Activated CD4-positive, alpha-beta T cell treated with anti-CD3 and anti-CD28 coated beads, Interleukin-2, amount 10 ng/mL, durations not matched to agents 7 days and 5 days (primary cell): Measurements from ENCODE around the gene CCT7. TPM values are rescaled to one million over a fixed set of nuclear protein-coding genes. Genes with fewer than 3 reads are reported as not detected.

Experiments
- CTCF ChIA-PET: fragments of 350-600 bp; sonication (Branson Sonifier 250); formaldehyde crosslinking; loops from one replicate; lab custom pipeline; 2021; ENCODE audit warnings: antibody characterized with exemption; lab: Charles Lee
- POLR2A ChIA-PET: fragments of 350-600 bp; sonication (Branson Sonifier 250); formaldehyde crosslinking; loops from one replicate; lab custom pipeline; 2021; ENCODE audit warnings: antibody characterized with exemption; lab: Charles Lee
- DNase-seq: peaks from one replicate; pipeline ENCODE4 v3.0.0-alpha.2; 2020
- H3K27ac Mint-ChIP-seq: one replicate; pipeline ENCODE4 v1.8.0; 2021; ENCODE audit warnings: mild to moderate bottlenecking, moderate library complexity, mixed read lengths
- H3K27me3 Mint-ChIP-seq: one replicate; pipeline ENCODE4 v1.8.0; 2021; ENCODE audit warnings: mixed read lengths
- H3K36me3 Mint-ChIP-seq: one replicate; pipeline ENCODE4 v1.8.0; 2021; ENCODE audit warnings: low read depth, mixed read lengths
- H3K4me1 Mint-ChIP-seq: one replicate; pipeline ENCODE4 v1.8.0; 2021; ENCODE audit warnings: mixed read lengths
- H3K4me3 Mint-ChIP-seq: one replicate; pipeline ENCODE4 v1.8.0; 2021; ENCODE audit warnings: mild to moderate bottlenecking, moderate library complexity, mixed read lengths
- H3K9me3 Mint-ChIP-seq: one replicate; pipeline ENCODE4 v1.8.0; 2021; ENCODE audit warnings: mixed read lengths
- total RNA-seq, 2 experiments: library from RNA; stranded (reverse); gene quantifications; one replicate each; pipeline ENCODE4 v1.2.3, GENCODE V29; 2021

Gene CCT7
- total RNA-seq, 2 experiments from 2014 or later, result 281 to 310 TPM

GRCh38 chr2:73212098-73212447 lies 22.0 kb upstream of the CCT7 start:
- Mint-ChIP-seq H3K9me3 (no peaks in the 10 kb centered on the region), H3K4me3 (no peak overlapping the region), H3K27ac (no peak overlapping the region), H3K27me3 (peaks cover 12% of the 10 kb centered on the region), H3K4me1 (peaks cover 31% of the 10 kb centered on the region), H3K36me3 (no peaks in the 10 kb centered on the region)
- CTCF ChIA-PET, result interaction anchor here (0.6 to 4.6 kb wide), 15 partner anchors 9 to 333 kb away, joined by 3 to 45 read pairs (median 4); partner anchors contain the start of genes ALMS1, NOTO, PRADC1 and SFXN5
- POLR2A ChIA-PET, result interaction anchor here (1.1 kb wide), 1 partner anchor 22 kb away, joined by 4 read pairs; the partner anchor contains the start of gene CCT7
- no peak for DNase-seq

GRCh38 chr2:73212448-73213176 lies 21.5 kb upstream of the CCT7 start:
- Mint-ChIP-seq H3K4me1 (peaks cover 31% of the 10 kb centered on the region), H3K27me3 (peaks cover 9% of the 10 kb centered on the region), H3K36me3 (no peaks in the 10 kb centered on the region), H3K27ac (peak overlapping the region; percentile 34), H3K4me3 (no peak overlapping the region), H3K9me3 (no peaks in the 10 kb centered on the region)
- peak; percentile 78 for DNase-seq
- ChIA-PET CTCF (interaction anchor here (0.6 to 4.6 kb wide), 15 partner anchors 8 to 333 kb away, joined by 3 to 45 read pairs (median 4); partner anchors contain the start of genes ALMS1, NOTO, PRADC1 and SFXN5), POLR2A (interaction anchor here (1.1 kb wide), 1 partner anchor 21 kb away, joined by 4 read pairs; the partner anchor contains the start of gene CCT7)

DNA sequence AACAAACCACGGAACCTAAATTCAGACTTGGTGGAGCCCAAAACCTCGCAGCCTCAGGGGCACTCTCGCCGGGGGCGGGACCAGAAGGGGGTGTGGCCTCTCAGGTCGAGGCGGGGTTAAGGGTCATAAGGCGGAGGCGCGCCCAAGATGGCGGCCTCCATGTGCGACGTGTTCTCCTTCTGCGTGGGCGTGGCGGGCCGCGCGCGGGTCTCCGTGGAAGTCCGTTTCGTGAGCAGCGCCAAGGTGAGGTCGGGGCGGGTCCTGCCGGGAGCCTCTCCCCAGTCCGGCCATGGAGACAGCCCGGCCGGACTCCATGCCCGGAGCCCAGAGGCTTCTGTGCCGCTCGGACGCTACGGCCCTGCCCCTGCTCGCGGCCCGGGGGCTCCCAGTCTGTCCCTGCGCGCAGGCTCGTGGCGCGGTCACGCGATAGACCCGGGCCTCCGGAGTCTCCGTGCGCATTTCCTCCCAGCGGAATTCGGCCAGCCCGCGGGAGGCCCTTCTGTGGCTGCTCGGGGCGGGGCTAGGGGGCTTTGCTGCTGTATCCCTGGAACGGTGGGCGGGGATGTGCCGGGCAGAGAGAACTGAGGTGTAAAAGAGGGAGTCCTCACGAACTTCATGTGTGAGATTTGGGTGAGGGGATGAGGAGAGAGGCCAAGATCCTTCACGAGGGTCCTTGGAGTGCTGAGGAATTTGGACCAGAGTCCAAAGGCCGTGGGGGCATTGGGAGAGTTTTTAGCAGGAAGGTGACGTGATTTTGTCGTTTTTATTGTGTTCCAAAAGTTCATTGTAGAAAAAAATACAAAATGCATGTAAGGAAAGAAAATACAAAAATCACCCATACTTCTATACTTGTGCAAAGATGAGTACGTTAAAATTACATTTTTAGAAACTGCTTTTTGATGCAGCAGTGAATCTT lies 19.7 kb upstream of the CCT7 start, which contains the start of gene SMYD5:
SMYD5 (plus strand) TSS at position 126 of the 916 bp plus-strand sequence; CDS start at position 148, 22 bp downstream.
- Mint-ChIP-seq H3K9me3 (no peaks in the 10 kb centered on the region), H3K4me3 (peak within 1 kb of the TSS; percentile 88), H3K27ac (peak within 1 kb of the TSS; percentile 90), H3K36me3 (no peaks in the 10 kb centered on the region), H3K4me1 (peaks cover 31% of the 10 kb centered on the region), H3K27me3 (peaks cover 3% of the 10 kb centered on the region)
- DNase-seq, result peak; percentile 94
- ChIA-PET CTCF (interaction anchor here (1.1 to 3.6 kb wide), 2 partner anchors 15 to 37 kb away, joined by 3 to 45 read pairs; partner anchors contain the start of gene PRADC1), POLR2A (interaction anchor here (0.8 kb wide), 1 partner anchor 19 kb away, joined by 3 read pairs; the partner anchor contains the start of gene CCT7)

- Mint-ChIP-seq H3K27ac (no peak overlapping the region), H3K36me3 (no peaks in the 10 kb centered on the region), H3K4me3 (peak overlapping the region; percentile 88), H3K9me3 (no peaks in the 10 kb centered on the region), H3K27me3 (no peaks in the 10 kb centered on the region), H3K4me1 (peaks cover 31% of the 10 kb centered on the region)
- ChIA-PET CTCF (interaction anchor here (1.1 kb wide), 1 partner anchor 38 kb away, joined by 3 read pairs; no protein-coding TSS in a partner anchor), POLR2A (interaction anchor here (0.8 kb wide), 1 partner anchor 19 kb away, joined by 3 read pairs; the partner anchor contains the start of gene CCT7)
- no peak for DNase-seq
These were observed 18.9 kb upstream of the CCT7 start for GRCh38 chr2:73215254-73215653.

DNA sequence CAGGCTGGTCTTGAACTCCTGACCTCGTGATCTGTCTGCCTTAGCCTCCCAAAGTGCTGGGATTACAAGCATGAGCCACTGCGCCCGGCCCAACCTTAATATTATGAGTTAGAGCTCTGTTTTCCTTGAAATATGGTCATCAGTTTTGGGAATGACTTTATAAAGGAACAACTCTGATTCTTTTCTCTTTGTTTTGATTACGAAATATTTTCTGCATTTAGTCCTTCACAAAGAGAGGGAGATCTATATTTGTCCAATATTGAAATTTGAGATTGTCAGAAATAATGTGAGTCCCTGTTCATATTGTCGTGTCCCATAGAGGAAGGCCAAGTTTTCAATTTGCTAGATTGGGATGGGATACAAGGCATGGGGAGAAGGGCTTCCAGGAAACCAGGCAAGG lies 16.9 kb upstream of the CCT7 start:
- POLR2A ChIA-PET, result no interaction called here
- Mint-ChIP-seq H3K4me1 (peaks cover 31% of the 10 kb centered on the region), H3K27me3 (no peaks in the 10 kb centered on the region), H3K9me3 (no peaks in the 10 kb centered on the region), H3K27ac (no peak overlapping the region), H3K4me3 (no peak overlapping the region), H3K36me3 (peaks cover 7% of the 10 kb centered on the region)
- CTCF ChIA-PET, result interaction anchor here (0.9 to 2.3 kb wide), 3 partner anchors 11 to 40 kb away, joined by 3 to 7 read pairs (median 4); partner anchors contain the start of gene PRADC1
- no peak for DNase-seq

DNA sequence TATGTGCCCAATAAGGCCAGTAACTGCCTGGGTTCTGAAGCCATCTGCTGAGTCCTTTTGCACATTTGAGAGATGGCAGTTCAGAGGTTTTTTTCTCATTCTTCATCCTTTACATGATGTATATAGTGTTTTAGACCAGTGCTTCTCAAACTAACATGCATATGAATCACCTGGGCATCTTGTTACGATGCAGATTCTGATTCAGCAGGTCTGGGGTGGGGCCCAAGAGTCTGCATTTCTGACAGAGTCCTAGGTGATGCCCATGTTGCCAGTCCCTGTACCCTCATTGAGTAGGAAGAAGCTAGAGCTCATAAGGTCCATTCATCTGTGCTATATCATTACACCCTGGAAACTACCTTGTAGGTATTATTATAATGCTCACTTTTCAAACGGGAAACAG lies 16.3 kb upstream of the CCT7 start:
- H3K27ac Mint-ChIP-seq, result no peak overlapping the region
- ChIA-PET CTCF (interaction anchor here (0.9 to 2.3 kb wide), 4 partner anchors 10 to 41 kb away, joined by 3 to 7 read pairs (median 4); partner anchors contain the start of genes CCT7 and PRADC1), POLR2A (no interaction called here)
- H3K9me3 Mint-ChIP-seq, result no peaks in the 10 kb centered on the region
- H3K4me3 Mint-ChIP-seq, result no peak overlapping the region
- peaks cover 27% of the 10 kb centered on the region for H3K4me1 Mint-ChIP-seq
- no peaks in the 10 kb centered on the region for H3K27me3 Mint-ChIP-seq
- DNase-seq, result no peak
- peaks cover 8% of the 10 kb centered on the region for H3K36me3 Mint-ChIP-seq

GRCh38 chr2:73218298-73218697 lies 15.8 kb upstream of the CCT7 start:
- ChIA-PET POLR2A (no interaction called here), CTCF (interaction anchor here (0.9 to 2.3 kb wide), 3 partner anchors 10 to 41 kb away, joined by 3 to 7 read pairs (median 3); partner anchors contain the start of gene CCT7)
- Mint-ChIP-seq H3K27me3 (no peaks in the 10 kb centered on the region), H3K4me1 (peaks cover 23% of the 10 kb centered on the region), H3K27ac (no peak overlapping the region), H3K36me3 (peaks cover 8% of the 10 kb centered on the region), H3K9me3 (no peaks in the 10 kb centered on the region), H3K4me3 (no peak overlapping the region)
- no peak for DNase-seq

DNA sequence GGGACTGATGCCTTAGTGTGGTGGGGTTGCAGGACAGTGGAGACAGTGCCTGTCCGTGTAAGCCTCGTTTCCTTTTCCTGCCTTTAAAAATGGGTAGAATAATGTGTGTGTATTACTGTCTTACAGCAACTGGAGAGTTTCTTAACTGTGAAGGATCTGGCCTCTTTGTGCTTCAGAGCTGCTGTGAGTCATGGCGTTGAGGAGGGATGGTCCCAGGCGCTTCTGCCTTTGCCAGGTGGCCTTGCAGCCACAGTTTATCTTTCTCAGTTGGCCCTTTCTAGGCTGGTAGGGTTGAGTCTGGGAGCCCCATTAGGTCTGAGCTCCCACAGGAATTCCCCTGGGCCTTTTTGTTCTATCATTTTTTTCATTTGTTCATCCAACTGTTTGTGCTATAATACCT lies 10.3 kb upstream of the CCT7 start:
- Mint-ChIP-seq H3K27me3 (no peaks in the 10 kb centered on the region), H3K4me1 (peaks cover 9% of the 10 kb centered on the region), H3K27ac (no peak overlapping the region), H3K36me3 (peaks cover 8% of the 10 kb centered on the region), H3K9me3 (no peaks in the 10 kb centered on the region), H3K4me3 (no peak overlapping the region)
- POLR2A ChIA-PET, result no interaction called here
- CTCF ChIA-PET, result interaction anchor here (0.5 to 3.0 kb wide), 3 partner anchors 9 to 732 kb away, joined by 3 to 15 read pairs (median 5); partner anchors contain the start of genes CCT7 and PRADC1
- DNase-seq, result no peak

DNA sequence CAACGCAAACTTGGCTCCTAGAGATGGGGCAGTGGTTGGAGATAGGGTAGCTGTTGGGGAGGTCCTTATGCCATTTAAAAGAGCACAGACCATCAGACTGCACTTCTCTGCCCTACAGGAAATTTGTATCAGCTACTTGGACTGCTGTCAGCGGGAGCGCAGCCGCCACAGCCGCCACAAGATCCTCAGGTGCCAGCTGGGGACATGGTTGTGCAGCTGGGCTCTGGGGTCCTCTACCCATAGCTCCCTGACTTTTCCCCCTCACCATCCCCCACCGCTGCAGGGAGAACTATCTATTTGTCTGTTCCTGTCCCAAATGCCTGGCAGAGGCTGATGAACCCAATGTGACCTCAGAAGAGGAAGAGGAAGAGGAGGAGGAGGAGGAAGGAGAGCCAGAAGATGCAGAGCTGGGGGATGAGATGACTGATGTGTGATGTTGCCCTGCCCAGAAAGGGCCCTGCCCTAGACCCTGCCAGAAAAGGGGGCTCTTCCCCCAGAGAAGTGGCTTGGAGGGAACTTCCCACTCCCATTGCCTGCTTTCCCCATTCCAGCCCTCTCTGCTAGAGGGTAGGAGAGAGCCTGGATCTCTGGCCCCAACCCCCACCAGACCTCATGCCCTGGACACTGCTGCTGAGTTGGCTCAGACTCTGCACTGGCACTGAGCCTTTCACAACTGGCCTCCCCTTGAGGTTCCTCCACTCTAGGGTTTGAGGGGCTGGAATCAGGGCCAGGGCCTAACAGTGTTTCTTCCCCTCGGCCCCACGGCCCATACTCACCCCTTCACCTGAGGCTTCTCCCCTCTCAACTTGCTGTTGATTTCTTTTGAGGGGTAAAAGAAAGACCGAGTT lies 8.4 kb upstream of the CCT7 start:
- Mint-ChIP-seq H3K4me1 (peaks cover 9% of the 10 kb centered on the region), H3K4me3 (no peak overlapping the region), H3K27ac (peak overlapping the region; percentile 82), H3K27me3 (no peaks in the 10 kb centered on the region), H3K36me3 (peaks cover 8% of the 10 kb centered on the region), H3K9me3 (no peaks in the 10 kb centered on the region)
- DNase-seq, result no peak
- CTCF ChIA-PET, result interaction anchor here (1.1 to 9.1 kb wide), 2 partner anchors 10 to 13 kb away, joined by 3 to 45 read pairs; partner anchors contain the start of gene SMYD5
- POLR2A ChIA-PET, result no interaction called here

GRCh38 chr2:73227086-73227485 lies 7.0 kb upstream of the CCT7 start:
- no peaks in the 10 kb centered on the region for H3K27me3 Mint-ChIP-seq
- ChIA-PET POLR2A (no interaction called here), CTCF (interaction anchor here (0.9 to 9.1 kb wide), 3 partner anchors 10 to 15 kb away, joined by 3 to 45 read pairs (median 7); partner anchors contain the start of gene SMYD5)
- DNase-seq, result no peak
- peaks cover 1% of the 10 kb centered on the region for H3K36me3 Mint-ChIP-seq
- no peak overlapping the region for H3K4me3 Mint-ChIP-seq
- H3K9me3 Mint-ChIP-seq, result no peaks in the 10 kb centered on the region
- H3K4me1 Mint-ChIP-seq, result peaks cover 12% of the 10 kb centered on the region
- no peak overlapping the region for H3K27ac Mint-ChIP-seq

DNA sequence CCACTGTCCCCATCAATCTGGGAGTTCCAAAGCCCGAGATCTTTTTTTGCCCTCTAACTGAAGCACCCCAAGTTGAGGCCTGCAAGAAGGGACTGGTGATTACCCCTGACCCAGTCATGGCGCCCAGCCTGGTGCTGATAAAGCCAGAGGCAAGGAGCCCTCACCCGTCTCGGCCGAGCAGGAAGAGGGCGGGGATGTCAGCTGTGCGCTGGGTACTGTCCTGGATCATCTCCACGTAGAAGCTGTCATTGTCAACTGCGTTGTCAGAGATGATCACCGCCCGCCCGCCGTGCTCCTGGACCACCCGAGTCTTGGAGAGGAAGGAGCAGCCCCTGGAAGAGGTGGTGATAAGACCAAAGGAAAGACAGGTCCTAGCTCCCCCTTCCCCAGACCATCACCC lies 5.5 kb upstream of the CCT7 start:
- Mint-ChIP-seq H3K36me3 (no peaks in the 10 kb centered on the region), H3K4me1 (peaks cover 18% of the 10 kb centered on the region), H3K27me3 (no peaks in the 10 kb centered on the region), H3K4me3 (no peak overlapping the region), H3K9me3 (no peaks in the 10 kb centered on the region), H3K27ac (no peak overlapping the region)
- POLR2A ChIA-PET, result no interaction called here
- no peak for DNase-seq
- CTCF ChIA-PET, result interaction anchor here (2.2 to 9.1 kb wide), 2 partner anchors 11 to 16 kb away, joined by 7 to 45 read pairs; partner anchors contain the start of gene SMYD5
